Stimulated activated CD4-positive, alpha-beta T cell treated with anti-CD3 and anti-CD28 coated beads, Interleukin-1b, Interleukin-23, amount 100 ng/mL, for 24 hours (primary cell): ENCODE data around the gene AAGAB.
"Not testable (repeated sequence)": the region's sequence is repeated elsewhere in the genome, so short reads cannot be mapped to it uniquely, and the experiment has no call there.

Experiments
- DNase-seq, 4 experiments: peaks; one replicate each; pipeline ENCODE4 v3.0.0-alpha.2; 2020; ENCODE audit warnings: low read depth in 4 of 4, low spot score in 1 of 4

Gene AAGAB

DNA sequence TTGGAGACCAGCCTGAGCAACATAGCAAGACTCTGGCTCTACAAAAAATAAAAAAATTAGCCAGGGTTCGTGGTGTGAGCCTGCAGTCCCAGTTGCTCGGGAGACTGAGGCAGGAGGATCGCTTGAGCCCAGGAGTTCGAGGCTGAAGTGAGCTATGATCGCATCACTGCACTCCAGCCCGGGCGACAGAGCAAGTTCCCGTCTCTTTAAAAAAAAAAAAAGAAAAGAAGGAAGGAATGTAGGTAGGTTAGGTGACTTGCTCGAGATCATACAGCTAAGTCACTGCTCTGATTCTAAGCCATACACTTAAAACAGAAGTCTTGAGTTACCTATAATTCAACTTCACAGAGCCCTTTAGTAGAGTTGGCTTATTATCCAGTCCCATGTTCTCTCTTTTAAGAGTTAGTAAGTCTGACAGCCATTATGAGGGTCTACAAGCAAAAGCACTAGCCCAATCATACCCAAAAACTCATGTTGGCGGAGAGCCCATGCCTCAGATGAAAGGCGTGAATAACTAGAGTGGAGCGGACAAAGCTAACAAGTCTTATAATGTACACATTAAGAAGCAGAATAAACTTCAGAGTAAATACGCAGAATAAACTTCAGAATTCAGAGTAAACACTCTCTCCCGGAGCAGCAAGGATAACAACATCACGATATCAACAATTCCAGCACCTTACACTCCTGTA is 768 bp downstream of the AAGAB start:
- no peak for DNase-seq

- no peak for DNase-seq
Measured at GRCh38 chr15:67253101-67253500, 1.4 kb downstream of the AAGAB start.

DNA sequence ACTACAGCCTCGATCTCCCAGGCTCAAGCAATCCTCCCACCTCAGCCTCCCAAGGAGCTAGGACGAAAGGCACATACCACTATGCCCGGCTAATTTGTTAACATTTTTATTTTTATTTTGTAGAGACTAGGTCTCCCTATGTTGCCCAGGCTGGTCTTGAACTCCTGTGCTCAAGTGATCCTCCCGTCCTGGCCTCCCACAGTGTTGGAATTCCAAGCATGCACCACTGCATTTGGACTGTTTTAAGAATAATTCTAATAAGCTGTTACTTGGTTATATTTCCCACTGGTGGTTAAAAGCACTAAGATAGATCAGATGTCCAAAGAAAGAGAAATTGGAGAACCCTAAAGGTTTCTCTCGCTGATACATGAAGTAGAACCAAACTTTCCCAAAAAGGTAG is 3.1 kb downstream of the AAGAB start:
- no peak for DNase-seq

GRCh38 chr15:67249830-67250229 is 4.6 kb downstream of the AAGAB start:
- DNase-seq, result no peak

- DNase-seq, result no peak
Measured at GRCh38 chr15:67248011-67248505, 6.4 kb downstream of the AAGAB start.

DNA sequence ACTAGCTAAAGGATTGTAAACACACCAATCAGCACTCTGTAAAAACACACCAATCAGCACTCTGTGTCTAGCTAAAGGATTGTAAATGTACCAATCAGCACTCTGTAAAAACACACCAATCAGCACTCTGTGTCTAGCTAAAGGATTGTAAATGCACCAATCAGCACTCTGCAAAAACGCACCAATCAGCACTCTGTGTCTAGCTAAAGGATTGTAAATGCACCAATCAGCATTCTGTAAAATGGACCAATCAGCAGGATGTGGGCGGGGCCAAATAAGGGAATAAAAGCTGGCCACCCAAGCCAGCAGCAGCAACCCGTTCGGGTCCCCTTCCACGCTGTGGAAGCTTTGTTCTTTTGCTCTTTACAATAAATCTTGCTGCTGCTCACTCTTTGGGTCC is 7.9 kb downstream of the AAGAB start:
- not testable (repeated sequence) for DNase-seq

GRCh38 chr15:67244971-67245478 is 9.4 kb downstream of the AAGAB start:
- DNase-seq, result no peak

GRCh38 chr15:67242708-67243111 is 11.8 kb downstream of the AAGAB start:
- no peak for DNase-seq

DNA sequence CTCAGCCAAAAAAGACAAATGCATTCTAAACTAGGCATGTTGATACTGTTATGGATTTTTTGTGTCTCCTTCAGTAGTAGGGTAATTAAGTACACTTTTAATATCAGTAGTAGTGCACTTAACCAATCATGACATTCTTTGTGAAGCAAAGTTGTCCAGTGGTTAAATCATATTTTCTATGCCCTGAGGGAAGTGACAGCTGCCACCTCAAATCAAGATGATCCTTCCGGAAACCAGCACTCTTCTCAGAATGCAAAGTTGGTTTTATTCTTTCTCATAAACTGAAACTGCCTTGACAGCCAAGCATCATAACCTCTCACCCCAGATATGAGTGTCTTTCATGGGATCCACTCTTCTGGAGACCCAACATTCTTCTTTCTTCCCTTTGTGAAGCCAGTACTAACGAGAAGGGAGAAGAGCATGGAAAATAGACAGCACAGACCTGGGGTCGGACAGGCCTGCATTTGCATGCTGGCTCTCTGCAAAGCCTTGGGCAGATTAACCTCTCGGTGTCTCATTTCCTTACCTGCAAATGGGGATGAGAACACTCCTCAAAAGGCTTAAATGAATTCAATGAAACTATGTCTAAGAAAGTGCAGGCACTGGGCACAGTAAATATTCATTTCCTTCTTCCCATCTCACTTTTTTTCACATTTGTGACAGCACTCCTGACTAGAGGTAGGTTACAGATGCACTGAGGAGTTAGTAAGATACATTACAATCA is 13.2 kb downstream of the AAGAB start:
- no peak for DNase-seq

DNA sequence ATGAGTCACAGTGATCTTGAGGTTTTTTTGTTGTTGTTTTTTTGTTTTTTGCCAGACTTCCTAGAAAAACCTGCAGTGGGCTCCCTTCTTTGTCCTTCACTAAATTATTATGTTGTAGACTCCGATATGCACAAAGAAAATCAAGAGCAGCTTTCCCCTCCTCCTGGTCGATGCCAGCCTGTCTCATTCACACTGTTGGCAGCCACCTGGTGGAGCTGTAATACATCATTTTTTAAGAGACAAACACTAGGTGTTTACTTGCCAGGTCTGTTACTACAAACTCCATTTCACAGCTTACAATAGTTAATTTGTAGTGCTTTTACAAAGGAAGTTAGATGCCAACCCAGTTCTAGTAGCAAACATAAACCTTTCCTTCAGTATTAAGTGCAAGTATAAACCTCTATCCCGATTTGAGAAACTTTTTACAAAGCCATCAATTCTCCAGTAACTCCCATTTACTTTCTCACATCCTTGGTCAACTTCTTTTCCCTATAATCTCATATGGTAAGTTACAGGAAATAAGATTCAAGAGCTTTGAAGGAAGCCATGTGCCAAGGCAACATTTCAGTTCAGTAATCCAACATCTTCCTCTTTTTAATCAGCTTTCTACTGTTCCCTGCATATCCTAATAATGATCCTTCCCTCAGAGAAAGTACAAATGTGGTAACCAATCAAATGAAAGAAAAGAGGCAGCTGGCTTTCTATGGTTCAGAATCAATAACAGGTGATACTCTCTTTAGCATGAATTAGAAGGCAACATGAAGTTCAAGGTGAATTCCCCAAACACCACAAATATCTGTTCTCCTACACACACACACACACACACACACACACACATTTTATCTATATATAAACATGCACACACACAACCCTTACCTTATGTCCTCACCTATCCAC is 14.0 kb downstream of the AAGAB start:
- no peak for DNase-seq

- DNase-seq, result no peak
Measured at GRCh38 chr15:67232591-67232990, 21.9 kb downstream of the AAGAB start.

- no peak for DNase-seq
Measured at GRCh38 chr15:67230504-67230903, 24.0 kb downstream of the AAGAB start.

GRCh38 chr15:67228286-67228685 is 26.2 kb downstream of the AAGAB start:
- no peak for DNase-seq

DNA sequence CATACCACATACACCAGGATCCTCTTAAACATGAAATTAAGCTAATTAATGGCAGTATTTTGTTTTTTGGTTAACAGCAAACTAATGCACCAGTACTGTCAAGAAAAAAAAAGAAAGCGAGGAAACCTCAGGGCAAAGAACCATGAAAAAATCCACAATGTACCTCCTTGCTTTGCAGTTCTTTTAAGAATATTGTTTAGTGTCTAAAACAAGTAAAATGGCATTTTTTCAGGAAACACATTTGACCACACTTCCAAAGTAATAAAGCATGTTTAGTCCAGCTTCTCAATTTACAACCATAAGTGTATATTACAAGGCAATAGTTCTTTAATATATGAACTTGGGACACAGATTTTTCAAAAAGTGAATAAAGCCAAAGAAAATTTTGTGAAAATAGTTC is 26.6 kb downstream of the AAGAB start:
- no peak for DNase-seq

DNA sequence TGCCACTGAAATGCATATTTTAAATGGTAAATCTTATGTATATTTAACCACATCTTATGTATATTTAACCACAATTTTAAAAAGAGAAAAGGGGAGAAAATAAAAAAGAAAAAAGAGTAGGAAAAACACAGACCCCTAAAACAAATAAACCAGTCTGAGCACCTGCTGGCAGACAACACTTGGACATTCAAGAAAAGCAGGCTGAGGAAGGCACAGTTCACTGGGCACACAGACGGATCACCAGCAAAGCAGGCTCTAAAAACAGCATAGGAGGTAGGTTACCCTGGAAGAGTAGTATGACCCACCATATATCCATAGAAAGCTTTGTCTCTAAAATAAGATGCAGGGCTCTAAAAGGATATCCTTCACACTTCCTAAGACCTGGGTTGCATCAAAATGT is 27.0 kb downstream of the AAGAB start:
- DNase-seq, result no peak

- no peak for DNase-seq
Measured at GRCh38 chr15:67225336-67225735, 29.1 kb downstream of the AAGAB start.

- DNase-seq, result no peak
Measured at GRCh38 chr15:67224889-67225288, 29.6 kb downstream of the AAGAB start.

DNA sequence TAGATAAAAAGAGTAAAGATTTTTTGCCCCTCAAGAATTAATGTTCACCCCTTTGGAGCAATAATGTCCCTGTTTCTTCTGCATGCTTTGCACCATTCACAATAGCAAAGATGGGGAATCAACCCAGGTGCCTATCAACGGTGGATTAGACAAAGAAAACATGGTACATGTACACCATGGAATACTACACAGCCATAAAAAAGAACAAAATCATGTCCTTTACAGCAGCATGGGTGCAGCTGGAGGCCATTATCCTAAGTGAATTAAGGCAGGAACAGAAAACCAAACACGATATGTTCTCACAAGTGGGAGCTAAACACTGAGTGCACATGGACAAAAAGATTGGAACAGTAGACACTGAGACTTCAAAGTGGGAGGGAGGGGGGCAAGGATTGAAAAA is 35.2 kb downstream of the AAGAB start:
- DNase-seq, result no peak

- DNase-seq, result no peak
Measured at GRCh38 chr15:67218428-67218827, 36.0 kb downstream of the AAGAB start.

DNA sequence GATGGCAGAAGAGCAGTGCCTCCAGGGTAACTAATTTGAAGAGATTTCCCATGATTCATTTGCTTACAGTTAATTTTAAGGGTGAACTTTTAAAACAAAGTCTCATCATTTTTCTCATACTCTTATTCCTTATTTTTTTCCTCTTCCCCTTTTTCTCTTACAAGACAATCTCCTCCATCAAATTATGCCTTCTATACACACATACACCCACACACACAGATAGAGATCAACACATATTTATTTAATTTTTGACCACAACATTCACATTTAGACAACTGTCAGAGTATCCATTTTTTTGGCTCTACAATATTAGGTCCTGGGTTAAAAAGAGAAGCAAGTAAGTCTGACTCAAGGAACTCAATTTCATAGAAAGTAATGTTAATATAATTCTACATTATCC is 37.6 kb downstream of the AAGAB start:
- no peak for DNase-seq

- no peak for DNase-seq
Measured at GRCh38 chr15:67215102-67215501, 39.4 kb downstream of the AAGAB start.
